WTC11 (cell line): Measurements from ENCODE around the gene FXYD6. TPM values are rescaled to one million over a fixed set of nuclear protein-coding genes. Genes with fewer than 3 reads are reported as not detected.

Experiments
- ATAC-seq: fragments of 200-7000 bp; cut with Tn5 transposase; 2 replicates; pipeline ENCODE4 v1.10.0; 2021; ENCODE audit warnings: mild to moderate bottlenecking, moderate library complexity
- CTCF ChIA-PET: fragments of 300-600 bp; sonication (Branson Sonifier 250); formaldehyde crosslinking; loops from one replicate; lab custom pipeline; 2021; ENCODE audit warnings: antibody characterized with exemption; lab: Charles Lee
- POLR2A ChIA-PET: fragments of 350-600 bp; sonication (Branson Sonifier 250); formaldehyde crosslinking; loops from one replicate; lab custom pipeline; 2021; ENCODE audit warnings: antibody characterized with exemption; lab: Charles Lee
- DNase-seq: peaks from one replicate; pipeline ENCODE4 v3.0.0; 2021; ENCODE audit warnings: low spot score
- H3K27ac Mint-ChIP-seq: 2 replicates; pipeline ENCODE4 v1.8.0; 2021; ENCODE audit warnings: mixed read lengths
- H3K27me3 Mint-ChIP-seq: 2 replicates; pipeline ENCODE4 v1.8.0; 2021; ENCODE audit warnings: low read depth, mild to moderate bottlenecking, moderate library complexity, mixed read lengths
- H3K36me3 Mint-ChIP-seq: 2 replicates; pipeline ENCODE4 v1.8.0; 2021; ENCODE audit warnings: mixed read lengths
- H3K4me1 Mint-ChIP-seq: 2 replicates; pipeline ENCODE4 v1.8.0; 2022; ENCODE audit warnings: mixed read lengths
- H3K4me3 Mint-ChIP-seq: 2 replicates; pipeline ENCODE4 v1.8.0; 2021; ENCODE audit warnings: mild to moderate bottlenecking, moderate library complexity, mixed read lengths
- H3K9me3 Mint-ChIP-seq: 2 replicates; pipeline ENCODE4 v1.8.0; 2021; ENCODE audit warnings: mixed read lengths
- ATF1 ChIP-seq: sonication (generic); formaldehyde crosslinking; IDR thresholded peaks from 2 replicates; pipeline ENCODE4 v1.8.1; 2023; ENCODE audit warnings: mild to moderate bottlenecking, moderate library complexity, missing genetic modification reagents
- CREB1 ChIP-seq: sonication (generic); formaldehyde crosslinking; IDR thresholded peaks from 2 replicates; pipeline ENCODE4 v1.8.0; 2023; ENCODE audit warnings: mild to moderate bottlenecking, missing genetic modification reagents
- JAZF1 ChIP-seq: fragments of 250-450 bp; sonication (Bioruptor Pico); IDR thresholded peaks from 2 replicates; pipeline ENCODE4 v1.9.0; 2021; ENCODE audit warnings: moderate library complexity, mild to moderate bottlenecking, inconsistent platforms
- NFE2L1 ChIP-seq: sonication (generic); formaldehyde crosslinking; IDR thresholded peaks from 2 replicates; pipeline ENCODE4 v1.8.1; 2023; ENCODE audit warnings: missing genetic modification reagents
- NFYB ChIP-seq: sonication (generic); formaldehyde crosslinking; conservative IDR thresholded peaks from 2 replicates; pipeline ENCODE4 v1.8.0; 2022; ENCODE audit warnings: low read depth, missing genetic modification reagents
- USF2 ChIP-seq: sonication (generic); formaldehyde crosslinking; IDR thresholded peaks from 2 replicates; pipeline ENCODE4 v1.8.1; 2023; ENCODE audit warnings: mild to moderate bottlenecking, missing genetic modification reagents, moderate library complexity
- ZNF671 ChIP-seq: fragments of 250-450 bp; sonication (Bioruptor Pico); IDR thresholded peaks from 2 replicates; pipeline ENCODE4 v1.8.0; 2021; ENCODE audit warnings: mild to moderate bottlenecking
- total RNA-seq: library from RNA; stranded (reverse); gene quantifications from 3 replicates; pipeline ENCODE4 v1.2.3, GENCODE V29; 2021
- TF ChIP-seq, protein P1 (sequence below): sonication (generic); formaldehyde crosslinking; IDR thresholded peaks from 2 replicates; pipeline ENCODE4 v1.8.0; 2023; ENCODE audit warnings: missing genetic modification reagents, mild to moderate bottlenecking, borderline replicate concordance
- TF ChIP-seq, protein P2 (sequence below): fragments of 250-450 bp; sonication (Bioruptor Pico); IDR thresholded peaks from 2 replicates; pipeline ENCODE4 v1.9.0; 2021; ENCODE audit warnings: mild to moderate bottlenecking
- TF ChIP-seq, protein P3 (sequence below): sonication (generic); formaldehyde crosslinking; conservative IDR thresholded peaks from 2 replicates; pipeline ENCODE4 v1.8.1; 2023; ENCODE audit warnings: mild to moderate bottlenecking, low read depth, missing genetic modification reagents, moderate library complexity
- TF ChIP-seq, protein P4 (sequence below): fragments of 250-450 bp; sonication (Bioruptor Pico); IDR thresholded peaks from 2 replicates; pipeline ENCODE4 v2.1.2; 2022; ENCODE audit warnings: mild to moderate bottlenecking, moderate library complexity

The FXYD6 gene
- total RNA-seq, 1 experiment from 2014 or later = 26.2 TPM

- TF ChIP-seq, protein P1, sequence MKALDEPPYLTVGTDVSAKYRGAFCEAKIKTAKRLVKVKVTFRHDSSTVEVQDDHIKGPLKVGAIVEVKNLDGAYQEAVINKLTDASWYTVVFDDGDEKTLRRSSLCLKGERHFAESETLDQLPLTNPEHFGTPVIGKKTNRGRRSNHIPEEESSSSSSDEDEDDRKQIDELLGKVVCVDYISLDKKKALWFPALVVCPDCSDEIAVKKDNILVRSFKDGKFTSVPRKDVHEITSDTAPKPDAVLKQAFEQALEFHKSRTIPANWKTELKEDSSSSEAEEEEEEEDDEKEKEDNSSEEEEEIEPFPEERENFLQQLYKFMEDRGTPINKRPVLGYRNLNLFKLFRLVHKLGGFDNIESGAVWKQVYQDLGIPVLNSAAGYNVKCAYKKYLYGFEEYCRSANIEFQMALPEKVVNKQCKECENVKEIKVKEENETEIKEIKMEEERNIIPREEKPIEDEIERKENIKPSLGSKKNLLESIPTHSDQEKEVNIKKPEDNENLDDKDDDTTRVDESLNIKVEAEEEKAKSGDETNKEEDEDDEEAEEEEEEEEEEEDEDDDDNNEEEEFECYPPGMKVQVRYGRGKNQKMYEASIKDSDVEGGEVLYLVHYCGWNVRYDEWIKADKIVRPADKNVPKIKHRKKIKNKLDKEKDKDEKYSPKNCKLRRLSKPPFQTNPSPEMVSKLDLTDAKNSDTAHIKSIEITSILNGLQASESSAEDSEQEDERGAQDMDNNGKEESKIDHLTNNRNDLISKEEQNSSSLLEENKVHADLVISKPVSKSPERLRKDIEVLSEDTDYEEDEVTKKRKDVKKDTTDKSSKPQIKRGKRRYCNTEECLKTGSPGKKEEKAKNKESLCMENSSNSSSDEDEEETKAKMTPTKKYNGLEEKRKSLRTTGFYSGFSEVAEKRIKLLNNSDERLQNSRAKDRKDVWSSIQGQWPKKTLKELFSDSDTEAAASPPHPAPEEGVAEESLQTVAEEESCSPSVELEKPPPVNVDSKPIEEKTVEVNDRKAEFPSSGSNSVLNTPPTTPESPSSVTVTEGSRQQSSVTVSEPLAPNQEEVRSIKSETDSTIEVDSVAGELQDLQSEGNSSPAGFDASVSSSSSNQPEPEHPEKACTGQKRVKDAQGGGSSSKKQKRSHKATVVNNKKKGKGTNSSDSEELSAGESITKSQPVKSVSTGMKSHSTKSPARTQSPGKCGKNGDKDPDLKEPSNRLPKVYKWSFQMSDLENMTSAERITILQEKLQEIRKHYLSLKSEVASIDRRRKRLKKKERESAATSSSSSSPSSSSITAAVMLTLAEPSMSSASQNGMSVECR (CRISPR knock-in tag) = no peak
- TF ChIP-seq JAZF1 (CRISPR knock-in tag) = no peak
- TF ChIP-seq, all 79 proteins: peak for 0
Measured at GRCh38 chr11:117902001-117902845, 25.8 kb upstream of the FXYD6 start (continued).

DNA sequence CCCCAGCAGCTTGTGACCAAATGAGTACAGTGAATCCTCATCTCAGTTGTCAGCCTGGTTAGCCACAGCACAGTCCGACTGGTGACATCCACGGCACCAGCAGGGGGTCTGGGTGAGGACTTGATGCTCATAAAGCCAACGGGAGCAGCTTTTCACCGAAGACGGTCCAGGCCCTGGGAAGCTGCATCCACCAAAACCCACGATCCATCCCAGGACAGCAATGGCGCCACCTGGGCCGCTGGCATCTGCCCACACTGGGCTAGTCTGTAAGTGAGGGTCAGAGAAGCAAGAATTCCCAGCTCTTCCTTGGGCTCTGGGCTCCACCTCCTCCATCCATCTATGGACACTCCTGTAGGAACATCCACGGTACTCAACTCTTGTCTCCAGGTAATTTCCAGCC is 25.1 kb upstream of the FXYD6 start:
- POLR2A ChIA-PET = no interaction called here
- H3K9me3 Mint-ChIP-seq = no peaks in the 10 kb centered on the region

DNA sequence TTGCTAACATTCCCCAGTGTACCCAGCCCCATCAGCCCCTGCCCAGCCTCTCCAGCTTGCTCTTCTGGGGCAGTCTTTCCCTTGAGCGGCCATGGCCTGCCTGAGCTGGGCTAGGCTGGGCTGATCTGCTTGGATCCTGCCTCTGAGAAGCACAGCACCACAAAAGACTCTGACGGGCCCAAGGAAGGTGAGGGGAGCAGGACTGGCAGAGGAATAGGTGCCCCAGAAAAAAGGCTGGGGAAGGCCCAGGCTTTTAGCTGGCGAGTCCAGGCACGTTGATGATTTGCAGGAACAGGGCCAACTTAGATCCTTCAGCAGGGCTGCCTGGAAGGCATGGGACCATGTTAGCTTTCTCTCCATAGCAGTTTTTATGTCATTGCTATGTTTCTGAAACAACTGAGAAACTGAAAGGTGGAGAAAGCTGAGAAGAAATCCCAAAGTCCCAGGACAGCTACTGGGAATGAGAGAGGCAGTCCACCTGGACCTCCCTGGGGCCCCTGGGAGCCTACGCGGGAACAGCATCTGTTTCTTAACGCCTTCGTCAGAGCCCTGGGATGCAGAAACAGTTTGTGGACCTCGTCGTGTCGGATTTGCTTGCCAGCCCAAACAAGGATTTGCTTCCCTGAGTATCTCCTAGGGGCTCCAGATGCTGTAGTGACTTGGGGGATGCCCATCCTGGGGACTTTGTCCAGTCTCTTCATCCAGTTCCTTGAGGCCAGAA is 24.4 kb upstream of the FXYD6 start:
- H3K36me3 Mint-ChIP-seq = no peaks in the 10 kb centered on the region
- no peaks in the 10 kb centered on the region for H3K27me3 Mint-ChIP-seq
- no peak overlapping the region for H3K4me3 Mint-ChIP-seq
- no peaks in the 10 kb centered on the region for H3K4me1 Mint-ChIP-seq
- no peak for ATAC-seq
- DNase-seq = no peak
- ChIA-PET CTCF (interaction anchor here (0.8 to 1.9 kb wide), 4 partner anchors 9 to 46 kb away, joined by 3 to 8 read pairs (median 4); no protein-coding TSS in a partner anchor), POLR2A (no interaction called here)
- no peak overlapping the region for H3K27ac Mint-ChIP-seq
- H3K9me3 Mint-ChIP-seq = no peaks in the 10 kb centered on the region
- no peak for TF ChIP-seq CREB1 (CRISPR knock-in tag)
- no peak for TF ChIP-seq NFE2L1
- TF ChIP-seq USF2 (CRISPR knock-in tag) = no peak
- TF ChIP-seq, protein P2, sequence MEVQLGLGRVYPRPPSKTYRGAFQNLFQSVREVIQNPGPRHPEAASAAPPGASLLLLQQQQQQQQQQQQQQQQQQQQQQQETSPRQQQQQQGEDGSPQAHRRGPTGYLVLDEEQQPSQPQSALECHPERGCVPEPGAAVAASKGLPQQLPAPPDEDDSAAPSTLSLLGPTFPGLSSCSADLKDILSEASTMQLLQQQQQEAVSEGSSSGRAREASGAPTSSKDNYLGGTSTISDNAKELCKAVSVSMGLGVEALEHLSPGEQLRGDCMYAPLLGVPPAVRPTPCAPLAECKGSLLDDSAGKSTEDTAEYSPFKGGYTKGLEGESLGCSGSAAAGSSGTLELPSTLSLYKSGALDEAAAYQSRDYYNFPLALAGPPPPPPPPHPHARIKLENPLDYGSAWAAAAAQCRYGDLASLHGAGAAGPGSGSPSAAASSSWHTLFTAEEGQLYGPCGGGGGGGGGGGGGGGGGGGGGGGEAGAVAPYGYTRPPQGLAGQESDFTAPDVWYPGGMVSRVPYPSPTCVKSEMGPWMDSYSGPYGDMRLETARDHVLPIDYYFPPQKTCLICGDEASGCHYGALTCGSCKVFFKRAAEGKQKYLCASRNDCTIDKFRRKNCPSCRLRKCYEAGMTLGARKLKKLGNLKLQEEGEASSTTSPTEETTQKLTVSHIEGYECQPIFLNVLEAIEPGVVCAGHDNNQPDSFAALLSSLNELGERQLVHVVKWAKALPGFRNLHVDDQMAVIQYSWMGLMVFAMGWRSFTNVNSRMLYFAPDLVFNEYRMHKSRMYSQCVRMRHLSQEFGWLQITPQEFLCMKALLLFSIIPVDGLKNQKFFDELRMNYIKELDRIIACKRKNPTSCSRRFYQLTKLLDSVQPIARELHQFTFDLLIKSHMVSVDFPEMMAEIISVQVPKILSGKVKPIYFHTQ (CRISPR knock-in tag) = no peak
- TF ChIP-seq, protein P3, sequence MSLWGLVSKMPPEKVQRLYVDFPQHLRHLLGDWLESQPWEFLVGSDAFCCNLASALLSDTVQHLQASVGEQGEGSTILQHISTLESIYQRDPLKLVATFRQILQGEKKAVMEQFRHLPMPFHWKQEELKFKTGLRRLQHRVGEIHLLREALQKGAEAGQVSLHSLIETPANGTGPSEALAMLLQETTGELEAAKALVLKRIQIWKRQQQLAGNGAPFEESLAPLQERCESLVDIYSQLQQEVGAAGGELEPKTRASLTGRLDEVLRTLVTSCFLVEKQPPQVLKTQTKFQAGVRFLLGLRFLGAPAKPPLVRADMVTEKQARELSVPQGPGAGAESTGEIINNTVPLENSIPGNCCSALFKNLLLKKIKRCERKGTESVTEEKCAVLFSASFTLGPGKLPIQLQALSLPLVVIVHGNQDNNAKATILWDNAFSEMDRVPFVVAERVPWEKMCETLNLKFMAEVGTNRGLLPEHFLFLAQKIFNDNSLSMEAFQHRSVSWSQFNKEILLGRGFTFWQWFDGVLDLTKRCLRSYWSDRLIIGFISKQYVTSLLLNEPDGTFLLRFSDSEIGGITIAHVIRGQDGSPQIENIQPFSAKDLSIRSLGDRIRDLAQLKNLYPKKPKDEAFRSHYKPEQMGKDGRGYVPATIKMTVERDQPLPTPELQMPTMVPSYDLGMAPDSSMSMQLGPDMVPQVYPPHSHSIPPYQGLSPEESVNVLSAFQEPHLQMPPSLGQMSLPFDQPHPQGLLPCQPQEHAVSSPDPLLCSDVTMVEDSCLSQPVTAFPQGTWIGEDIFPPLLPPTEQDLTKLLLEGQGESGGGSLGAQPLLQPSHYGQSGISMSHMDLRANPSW (CRISPR knock-in tag) = no peak
- no peak for TF ChIP-seq ATF1 (CRISPR knock-in tag)

More for the DNA sequence above, 25.1 kb upstream of the FXYD6 start:
- no peak for TF ChIP-seq NFYB (CRISPR knock-in tag)
- TF ChIP-seq, protein P3 (CRISPR knock-in tag) = no peak
- TF ChIP-seq ZNF671 (CRISPR knock-in tag) = no peak
- TF ChIP-seq, protein P4, sequence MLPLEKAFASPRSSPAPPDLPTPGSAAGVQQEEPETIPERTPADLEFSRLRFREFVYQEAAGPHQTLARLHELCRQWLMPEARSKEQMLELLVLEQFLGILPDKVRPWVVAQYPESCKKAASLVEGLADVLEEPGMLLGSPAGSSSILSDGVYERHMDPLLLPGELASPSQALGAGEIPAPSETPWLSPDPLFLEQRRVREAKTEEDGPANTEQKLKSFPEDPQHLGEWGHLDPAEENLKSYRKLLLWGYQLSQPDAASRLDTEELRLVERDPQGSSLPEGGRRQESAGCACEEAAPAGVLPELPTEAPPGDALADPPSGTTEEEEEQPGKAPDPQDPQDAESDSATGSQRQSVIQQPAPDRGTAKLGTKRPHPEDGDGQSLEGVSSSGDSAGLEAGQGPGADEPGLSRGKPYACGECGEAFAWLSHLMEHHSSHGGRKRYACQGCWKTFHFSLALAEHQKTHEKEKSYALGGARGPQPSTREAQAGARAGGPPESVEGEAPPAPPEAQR (CRISPR knock-in tag) = no peak
- peaks cover 4% of the 10 kb centered on the region; the same call in 1 of the 2 replicates for H3K4me1 Mint-ChIP-seq
- H3K36me3 Mint-ChIP-seq = no peaks in the 10 kb centered on the region
- ATAC-seq (no peak), DNase-seq (no peak)
- no peaks in the 10 kb centered on the region for H3K27me3 Mint-ChIP-seq
- CTCF ChIA-PET = interaction anchor here (0.8 to 1.9 kb wide), 2 partner anchors 40 to 45 kb away, joined by 4 to 8 read pairs; no protein-coding TSS in a partner anchor
- no peak overlapping the region for H3K27ac Mint-ChIP-seq
- H3K4me3 Mint-ChIP-seq = no peak overlapping the region
